GM06990 (cell line): ENCODE measurements around the gene ZBTB37.
A peak's percentile ranks its signal among the peaks of the same experiment; 100 is the strongest.

Source experiments
- DNase-seq: peaks from one replicate; pipeline ENCODE4 v3.0.0-alpha.2; 2011; ENCODE audit not compliant: insufficient read length; ENCODE audit errors: extremely low read depth
- H3K27me3 ChIP-seq: replicated peaks from 2 replicates; pipeline ENCODE4 v1.6.0; 2011; ENCODE audit warnings: low read length; ENCODE audit not compliant: control insufficient read depth, insufficient read depth
- H3K36me3 ChIP-seq: 2 replicates; pipeline ENCODE4 v1.5.1; 2011; ENCODE audit warnings: low read length; ENCODE audit not compliant: control insufficient read depth, insufficient read depth
- H3K4me3 ChIP-seq: replicated peaks from 2 replicates; pipeline ENCODE4 v1.5.1; 2011; ENCODE audit warnings: low read depth, mild to moderate bottlenecking, control low read depth, low read length
- CTCF ChIP-seq: IDR thresholded peaks from 2 replicates; pipeline ENCODE4 v1.5.1; 2011; ENCODE audit warnings: low read length, control low read depth, mild to moderate bottlenecking, inconsistent platforms; ENCODE audit not compliant: insufficient read depth, poor library complexity, severe bottlenecking

The ZBTB37 gene

GRCh38 chr1:173868266-173869020, at the start of gene ZBTB37:
Gene ZBTB37, plus strand, starts transcription at chr1:173868380. Its CDS starts 1,846 bp downstream, at chr1:173870226.
- Histone ChIP-seq H3K4me3 (peak within 1 kb of the TSS; percentile 87), H3K36me3 (peaks cover 8% of the 10 kb centered on the region), H3K27me3 (no peaks in the 10 kb centered on the region)
- no peak for TF ChIP-seq CTCF
- DNase-seq: peak; percentile 97

GRCh38 chr1:173818459-173818858, 49.7 kb upstream of the ZBTB37 start:
- no peaks in the 10 kb centered on the region for H3K27me3 ChIP-seq
- no peak for TF ChIP-seq CTCF
- DNase-seq: no peak
- no peaks in the 10 kb centered on the region for H3K36me3 ChIP-seq
- no peak overlapping the region for H3K4me3 ChIP-seq

- no peaks in the 10 kb centered on the region for H3K36me3 ChIP-seq
- no peak for TF ChIP-seq CTCF
- DNase-seq: no peak
- no peaks in the 10 kb centered on the region for H3K27me3 ChIP-seq
- no peak overlapping the region for H3K4me3 ChIP-seq
Observed at GRCh38 chr1:173821680-173822079, 46.5 kb upstream of the ZBTB37 start.

- H3K27me3 ChIP-seq: no peaks in the 10 kb centered on the region
- peak overlapping the region; percentile 91 for H3K4me3 ChIP-seq
- no peak for DNase-seq
- no peaks in the 10 kb centered on the region for H3K36me3 ChIP-seq
- no peak for TF ChIP-seq CTCF
Observed at GRCh38 chr1:173823781-173824314, 44.3 kb upstream of the ZBTB37 start.

DNA sequence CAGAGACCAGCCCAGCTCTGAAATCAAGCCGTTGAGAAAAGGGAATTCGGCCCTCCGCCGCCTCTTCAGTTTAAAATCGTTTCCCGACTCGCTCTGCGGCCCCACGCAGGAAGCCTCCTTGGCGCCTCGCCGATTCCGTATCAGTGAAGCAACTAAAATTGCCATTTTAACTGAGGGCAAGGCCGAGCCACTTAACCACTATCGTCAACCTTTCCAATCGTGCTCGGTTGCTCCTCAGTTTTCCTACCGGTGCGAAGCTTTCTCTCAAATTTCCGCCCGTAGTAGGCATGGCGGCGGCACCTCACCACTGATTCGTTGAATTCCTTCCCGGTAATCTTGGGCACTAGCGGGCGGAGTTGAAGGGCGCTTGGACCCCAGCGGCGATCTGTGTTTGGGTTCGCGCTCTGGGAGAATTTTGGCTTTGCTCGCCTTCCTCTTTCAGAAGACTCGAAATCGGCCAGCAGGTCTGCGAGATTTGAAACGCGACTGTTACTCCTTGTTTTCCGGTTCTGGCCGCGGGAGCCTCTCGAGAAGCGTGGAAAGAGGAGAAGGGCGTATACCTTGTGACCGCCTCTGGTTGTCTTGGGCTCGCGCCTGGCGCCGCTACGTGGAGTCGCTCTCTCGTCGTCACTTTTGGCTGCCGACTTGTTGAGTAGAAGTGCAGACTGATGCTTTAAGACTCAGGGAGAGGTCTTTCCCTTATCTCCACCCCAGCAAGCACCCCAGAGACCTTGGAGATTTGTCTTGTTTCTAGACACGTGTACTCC, 43.7 kb upstream of the ZBTB37 start, which contains the start of the genes CENPL and DARS2:
CENPL (minus strand) TSS at position 569 of the 767 bp plus-strand sequence. CDS start 13,584 bp downstream, outside the sequence.
DARS2 (plus strand) TSS at position 359 of the 767 bp plus-strand sequence. CDS start 557 bp downstream, outside the sequence.
- H3K36me3 ChIP-seq: no peaks in the 10 kb centered on the region
- H3K27me3 ChIP-seq: no peaks in the 10 kb centered on the region
- peak; percentile 90 for DNase-seq
- peak within 1 kb of the TSS; percentile 91 for H3K4me3 ChIP-seq
- no peak for TF ChIP-seq CTCF
